ENCODE measurements around the gene TEF.
A peak's percentile ranks its signal among the peaks of the same experiment; 100 is the strongest.
"Not testable (repeated sequence)": the region's sequence is repeated elsewhere in the genome, so short reads cannot be mapped to it uniquely, and the experiment has no call there.

The TEF gene

DNA sequence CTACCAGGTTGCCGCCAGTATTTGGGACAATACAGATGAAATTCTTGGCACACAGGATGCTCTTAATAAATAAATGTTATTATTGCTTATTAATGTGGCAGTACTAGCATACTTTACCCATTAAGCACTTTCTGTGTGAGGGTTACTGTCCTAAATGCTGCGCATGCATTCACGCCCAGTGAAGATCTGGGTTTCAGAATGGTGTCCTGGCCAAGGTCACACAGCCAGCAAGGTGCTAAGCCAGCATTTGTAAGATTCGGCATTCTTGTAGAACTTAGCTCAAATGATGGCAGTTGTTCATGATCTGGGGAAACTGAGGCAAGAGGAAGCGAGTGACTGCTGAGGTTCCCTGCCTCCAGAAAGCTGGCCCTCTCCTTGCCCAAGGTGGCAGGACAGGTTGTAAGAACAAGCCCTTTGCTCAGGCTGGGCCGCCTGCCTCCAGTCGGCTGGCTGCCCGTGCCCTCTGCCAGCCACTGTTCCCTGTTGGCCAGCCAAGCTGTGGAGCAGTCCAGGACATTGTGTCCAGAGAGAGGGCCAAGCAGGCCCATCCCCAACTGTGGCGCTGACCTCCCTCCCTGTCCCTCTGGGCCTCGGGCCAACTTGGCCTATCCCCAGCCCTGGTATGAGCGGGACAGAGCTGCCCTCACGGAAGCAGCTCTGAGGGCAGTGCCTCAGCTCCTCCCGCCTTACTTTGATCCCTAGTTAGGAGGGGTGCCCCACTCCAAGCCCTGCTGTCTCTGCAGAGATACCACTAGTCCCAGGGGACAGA, 36.1 kb downstream of the TEF start:
- no peak for DNase-seq (ENCODE audit: low spot score)

- DNase-seq (ENCODE audit: low spot score) = no peak
Measured at GRCh38 chr22:41418717-41419116, 37.0 kb downstream of the TEF start.

DNA sequence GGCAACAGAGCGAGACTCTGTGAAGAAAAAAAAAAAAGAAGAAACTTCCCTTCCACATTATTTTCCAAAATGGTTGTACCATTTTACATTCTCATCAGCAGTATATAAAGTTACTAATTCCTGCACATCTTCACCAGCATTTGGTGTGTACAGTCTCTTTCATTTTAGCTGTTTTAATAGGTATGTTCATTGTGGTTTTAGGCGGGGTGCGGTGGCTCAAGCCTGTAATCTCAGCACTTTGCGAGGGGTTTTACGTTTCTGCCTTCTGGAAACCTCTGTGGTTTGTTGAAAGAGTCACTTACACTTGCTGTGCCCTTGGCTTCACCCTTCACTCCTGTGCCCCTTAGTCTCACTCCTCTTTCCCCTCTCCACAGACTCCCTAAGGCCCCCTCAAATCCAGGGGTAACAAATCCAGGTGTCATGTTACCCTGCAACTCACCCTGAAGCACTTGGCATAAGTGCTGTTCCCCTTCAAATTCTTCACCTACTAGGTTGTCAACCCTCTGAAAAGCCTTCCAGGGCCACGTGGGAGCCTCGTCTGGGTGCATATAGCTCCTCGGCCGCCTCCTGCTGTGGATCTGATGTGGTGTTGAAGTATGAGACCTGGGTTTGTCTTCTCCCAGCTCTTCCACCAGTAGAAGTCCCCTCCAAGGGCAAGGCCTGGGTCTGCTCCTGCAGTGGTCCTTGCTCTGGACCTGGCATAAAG, 44.1 kb downstream of the TEF start:
- no peak for DNase-seq (ENCODE audit: low spot score)

- DNase-seq (ENCODE audit: low spot score) = no peak
Measured at GRCh38 chr22:41429232-41429950, 47.6 kb downstream of the TEF start.

DNA sequence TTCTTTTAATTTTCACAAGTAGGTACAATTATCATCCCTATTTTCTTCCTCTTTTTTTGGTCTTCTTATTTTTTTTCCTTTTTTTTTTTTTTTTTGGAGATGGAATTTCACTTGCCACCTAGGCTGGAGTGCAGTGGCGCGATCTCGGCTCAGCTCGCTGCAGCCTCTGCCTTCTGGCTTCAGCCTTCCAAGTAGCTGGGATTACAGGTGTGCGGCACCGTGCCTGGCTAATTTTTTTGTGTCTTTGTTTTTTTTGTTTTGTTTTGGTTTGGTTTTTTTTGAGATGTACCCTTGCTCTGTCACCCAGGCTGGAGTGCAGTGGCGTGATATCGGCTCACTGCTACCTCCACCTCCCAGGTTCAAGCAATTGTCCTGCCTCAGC, 48.2 kb downstream of the TEF start:
- no peak for DNase-seq (ENCODE audit: low spot score)

- no peak for DNase-seq (ENCODE audit: low spot score)
Measured at GRCh38 chr22:41431656-41432055, 49.9 kb downstream of the TEF start.

GRCh38 chr22:41433480-41433879, 51.7 kb downstream of the TEF start:
- not testable (repeated sequence) for DNase-seq (ENCODE audit: low spot score)

- DNase-seq (ENCODE audit: low spot score) = not testable (repeated sequence)
Measured at GRCh38 chr22:41434361-41435003, 52.7 kb downstream of the TEF start.

- DNase-seq (ENCODE audit: low spot score) = no peak
Measured at GRCh38 chr22:41435560-41435959, 53.8 kb downstream of the TEF start.

DNA sequence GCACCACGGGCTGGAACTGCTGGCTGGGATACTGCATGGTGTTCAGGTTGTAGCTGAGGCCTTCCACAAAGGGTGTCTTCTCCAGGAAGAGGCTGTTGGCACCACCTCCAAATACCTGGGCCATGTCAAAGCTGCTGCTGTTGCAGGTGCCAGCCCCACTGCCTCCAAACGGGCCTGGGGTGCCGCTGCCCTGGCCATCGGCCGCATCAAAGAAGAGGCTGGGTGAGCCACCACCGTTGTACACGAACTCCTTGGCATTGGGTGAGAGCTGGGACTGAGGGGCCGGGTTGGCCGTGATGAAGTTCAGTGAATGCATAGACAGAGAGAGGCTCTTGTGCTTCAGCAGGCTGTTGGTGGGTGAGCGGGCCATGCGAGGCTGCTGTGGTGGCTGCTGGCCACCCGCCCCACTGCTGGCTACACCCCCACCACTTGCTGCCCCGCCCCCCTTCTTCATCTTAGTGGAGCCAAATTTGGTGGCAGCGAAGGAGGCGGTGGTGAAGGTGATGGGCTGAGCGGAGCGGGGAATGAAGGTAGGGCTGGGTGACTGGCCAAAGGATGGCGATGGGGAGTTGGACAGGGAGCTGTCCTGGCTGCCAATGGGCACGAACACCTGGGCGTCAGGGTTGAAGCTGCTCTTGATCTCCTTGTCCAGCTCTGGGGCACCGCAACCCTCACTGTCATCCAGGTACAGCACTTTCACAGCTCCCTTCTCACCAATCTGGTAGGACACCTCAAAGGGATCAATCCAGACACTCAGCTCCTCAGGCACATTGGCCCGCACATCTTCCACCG, 54.8 kb downstream of the TEF start:
- no peak for DNase-seq (ENCODE audit: low spot score)

GRCh38 chr22:41437198-41437597, 55.5 kb downstream of the TEF start:
- DNase-seq (ENCODE audit: low spot score) = no peak

DNA sequence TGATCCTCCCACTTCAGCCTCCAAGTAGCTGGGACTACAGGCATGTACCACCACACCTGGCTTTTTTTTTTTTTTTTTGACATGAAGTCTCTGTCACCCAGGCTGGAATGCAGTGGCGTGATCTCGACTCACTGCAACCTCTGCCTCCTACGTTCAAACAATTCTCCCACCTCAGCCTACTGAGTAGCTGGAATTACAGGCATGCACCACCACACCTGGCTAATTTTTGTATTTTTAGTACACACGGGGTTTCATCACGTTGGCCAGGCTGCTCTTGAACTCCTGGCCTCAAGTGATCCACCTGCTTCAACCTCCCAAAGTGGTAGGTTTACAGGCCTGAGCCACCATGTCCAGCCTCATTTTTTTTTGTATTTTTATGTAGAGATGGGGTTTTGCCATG, 58.8 kb downstream of the TEF start:
- not testable (repeated sequence) for DNase-seq (ENCODE audit: low spot score)

DNA sequence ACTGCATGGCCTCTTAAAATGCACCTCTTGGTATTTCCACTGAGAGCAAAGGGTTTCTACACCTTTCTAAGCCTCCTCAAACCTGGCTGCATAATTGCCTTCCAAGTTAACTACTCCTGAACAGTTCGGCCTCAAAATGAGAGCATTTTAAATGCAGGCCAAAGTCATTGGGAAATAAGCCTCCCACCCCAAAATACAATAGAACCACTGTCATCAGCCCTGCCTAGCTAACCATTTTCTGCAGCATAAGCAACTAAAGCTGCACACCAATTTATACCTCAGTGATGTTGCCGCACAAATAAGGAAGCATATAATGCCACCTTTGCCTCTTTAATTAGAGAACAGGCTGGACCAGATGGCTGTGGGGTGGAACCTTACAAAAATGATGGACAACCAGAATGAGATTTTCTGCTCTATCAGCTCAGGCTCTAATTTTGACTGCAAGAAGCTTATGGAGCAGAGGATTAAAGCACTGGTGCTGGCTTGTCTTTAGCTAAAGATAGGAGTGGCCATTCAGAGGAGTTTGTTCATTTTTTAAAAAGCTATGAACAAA, 60.6 kb downstream of the TEF start:
- no peak for DNase-seq (ENCODE audit: low spot score)

- DNase-seq (ENCODE audit: low spot score) = peak; percentile 99
Measured at GRCh38 chr22:41444360-41445128, 62.8 kb downstream of the TEF start.

DNA sequence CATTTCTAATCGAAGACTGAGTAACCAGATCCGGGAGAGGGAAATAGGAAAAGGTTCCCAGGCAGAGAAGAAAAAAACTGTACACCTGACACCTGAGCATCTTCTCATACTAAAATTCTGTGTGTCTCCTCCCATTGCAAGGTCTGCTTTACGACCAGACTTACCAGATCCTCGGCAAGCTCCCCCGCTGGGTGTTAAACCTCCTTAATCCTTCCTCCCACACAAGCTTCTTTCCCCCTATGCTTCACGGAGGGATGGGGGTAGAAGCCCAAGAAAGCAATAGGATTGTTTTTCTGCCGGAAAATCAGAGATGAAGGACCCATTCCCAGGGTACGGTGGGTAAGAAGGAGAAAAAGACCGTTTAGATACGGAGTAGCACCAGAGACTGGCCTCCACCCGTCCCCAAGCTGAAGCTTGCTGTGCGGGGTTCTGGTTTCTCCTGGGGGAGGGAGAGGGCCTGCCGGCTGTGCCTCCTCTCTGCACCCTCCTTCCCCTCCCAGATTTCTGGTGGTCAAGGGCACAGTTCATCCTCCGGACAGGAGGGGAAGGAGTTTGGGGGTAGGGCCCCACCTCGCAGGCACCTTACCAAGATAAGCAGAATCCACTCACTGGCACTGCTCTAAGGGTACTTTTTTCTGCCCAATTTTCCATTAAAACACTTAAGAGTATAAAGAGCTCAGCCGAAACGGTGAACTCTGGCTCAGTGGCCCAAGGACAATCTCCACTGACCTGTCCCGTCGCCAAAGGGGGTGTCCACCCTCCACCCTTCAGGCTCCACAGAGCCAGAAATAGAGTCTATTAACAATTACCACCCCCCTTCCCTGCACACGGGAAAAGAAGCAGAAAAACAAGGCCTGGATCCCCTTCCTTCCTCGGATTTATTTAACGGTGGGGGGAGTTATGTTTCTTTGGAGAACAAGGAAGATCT, 63.7 kb downstream of the TEF start:
- DNase-seq (ENCODE audit: low spot score) = peak; percentile 29

DNA sequence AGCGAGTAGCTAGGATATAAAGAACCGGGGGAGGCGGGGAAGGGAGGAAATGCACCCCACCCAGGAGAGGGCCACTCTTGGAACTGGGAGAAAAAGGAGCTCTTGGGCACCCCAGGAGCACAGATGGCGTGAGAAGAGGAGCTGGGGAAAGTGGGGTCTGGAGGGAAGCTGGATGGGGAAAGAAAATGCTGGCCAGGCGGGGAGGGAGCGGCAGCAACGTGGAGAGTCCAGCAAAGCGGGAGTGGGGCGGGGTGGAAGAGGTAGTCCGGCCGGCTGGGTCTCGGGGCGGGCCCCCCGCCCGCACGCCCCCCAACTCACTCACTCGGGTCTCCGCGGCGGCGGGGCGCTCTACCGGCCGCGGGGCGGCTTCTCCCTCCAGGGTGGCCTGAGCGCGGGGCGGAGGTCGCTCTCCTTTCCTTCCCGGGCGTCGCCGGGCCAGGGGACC, 64.3 kb downstream of the TEF start:
- no peak for DNase-seq (ENCODE audit: low spot score)

GRCh38 chr22:41446639-41447434, 65.1 kb downstream of the TEF start, which contains the start of gene TOB2:
Gene TOB2 (minus strand): TSS chr22:41446801. CDS start chr22:41437345, 9,456 bp downstream.
- DNase-seq (ENCODE audit: low spot score) = peak; percentile 96
